Sigmoid colon (tissue), 7 donors: ENCODE measurements around the gene ELF2. TPM values are rescaled to one million over a fixed set of nuclear protein-coding genes. Genes with fewer than 3 reads are reported as not detected.

Source experiments
- DNase-seq: peaks from one replicate; pipeline ENCODE4 v3.0.0-alpha.2; 2019
- H3K27ac ChIP-seq, 4 donors: fragments of 200-600 bp; sonication (generic); one replicate each; pipeline ENCODE4 v1.5.1; 2016 to 2019; ENCODE audit warnings: mild to moderate bottlenecking in 1 of 4
- H3K27me3 ChIP-seq, 3 donors: fragments of 200-600 bp; sonication (generic); one replicate each; pipeline ENCODE4 v1.5.1; 2019; ENCODE audit warnings: mild to moderate bottlenecking in 1 of 3
- H3K36me3 ChIP-seq, 4 donors: fragments of 200-600 bp; sonication (generic); one replicate each; pipeline ENCODE4 v1.5.1; 2016 to 2019
- H3K4me1 ChIP-seq, 4 donors: fragments of 200-600 bp; sonication (generic); one replicate each; pipeline ENCODE4 v1.5.1; 2017 to 2019
- H3K4me3 ChIP-seq, 4 donors: fragments of 200-600 bp; sonication (generic); one replicate each; pipeline ENCODE4 v1.5.1; 2017 to 2019; ENCODE audit warnings: mild to moderate bottlenecking in 2 of 4, moderate library complexity in 1 of 4
- H3K9me3 ChIP-seq, 4 donors: fragments of 200-600 bp in 3 of 4; sonication (generic) in 3 of 4; one replicate each; pipeline versions ENCODE4 v1.5.1 to v1.6.1; 2013 to 2019
- POLR2AphosphoS5 ChIP-seq, 4 donors: sonication (generic); formaldehyde crosslinking; IDR thresholded peaks; one replicate each; pipeline ENCODE4 v1.6.1; 2017; ENCODE audit warnings: antibody characterized with exemption in 4 of 4
- WGBS, 2 donors: extraction: QIAGEN DNeasy Blood & Tissue Kit; methylation state at CpG; one replicate each; pipeline ENCODE4 v1.1.7; 2013; 5-methylcytosine and 5-hydroxymethylcytosine counted together
- intact Hi-C: fragments of 100-400 bp; cut with DNase I; formaldehyde crosslinking; loops from one replicate; pipeline ENCODE4 v1.15.1; 2023
- polyA plus RNA-seq, 3 donors: library from polyadenylated mRNA; stranded (reverse); fragments of 200-250 nt; gene quantifications; one replicate each; pipeline ENCODE4 v1.2.3, GENCODE V29; 2013
- small RNA-seq, 3 donors: library from RNA; depleted of rRNA; stranded (forward); fragments of <200 nt; gene quantifications; one replicate each; pipeline ENCODE3, GENCODE V24; 2016
- total RNA-seq, 4 donors: library from RNA; depleted of rRNA; stranded (reverse); fragments of >200 nt; gene quantifications; one replicate each; pipeline ENCODE4 v1.1.0, GENCODE V29; 2016
- donor health status: healthy with polysubstance abuse.
- donor health status: Bipolar disorder and iron deficiency.
- donor health status: healthy.

ELF2 gene
- total and polyA plus RNA-seq, 7 donors: 9.9 to 83.6 (median 61.4) TPM

DNA sequence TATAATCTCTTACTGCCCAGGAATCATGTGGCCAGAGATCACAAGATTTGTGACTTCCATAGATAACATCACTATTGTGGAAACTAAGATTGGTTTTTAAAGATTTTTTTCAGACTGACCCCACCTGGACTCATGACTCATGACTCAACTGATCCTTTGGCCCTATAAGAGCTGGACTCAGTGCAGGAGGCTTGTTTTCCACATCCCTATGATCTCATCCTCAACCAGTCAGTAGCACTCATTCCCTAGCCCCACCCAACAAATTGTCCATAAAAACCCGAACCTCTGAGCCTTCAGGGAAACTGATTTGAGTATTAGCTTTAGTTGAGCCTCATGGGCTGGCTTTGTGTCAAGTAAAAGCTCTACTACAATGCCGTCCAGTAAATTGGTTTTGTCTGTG is 169.4 kb downstream of the ELF2 start:
- H3K4me3 ChIP-seq: no peak overlapping the region
- 66 to 92% methylated on average over 2 of the region's 2 CpGs for WGBS, 2 donors
- H3K4me1 ChIP-seq: no peaks in the 10 kb centered on the region
- H3K9me3 ChIP-seq: no peaks in the 10 kb centered on the region
- no peak for TF ChIP-seq POLR2AphosphoS5 (IDR thresholded peaks at IDR 0.05)
- H3K27ac ChIP-seq: no peak overlapping the region
- no peaks in the 10 kb centered on the region for H3K36me3 ChIP-seq
- peak; percentile 11 for DNase-seq
- H3K27me3 ChIP-seq: no peaks in the 10 kb centered on the region
- intact Hi-C loops: no loop called here

Small RNA genes lying within 50 kb of the gene (small RNA-seq; reads per million reads assigned to genes)
- 0 reads per million in 3 donors for gene RF00017
- 0 reads per million in 3 donors for gene RF00019
- gene RN7SL382P: 0 reads per million in 3 donors
- gene RNU6-531P: 0 reads per million in 3 donors

Other genes starting within 250 kb of the ELF2 start
- 1 to 10 TPM; 1.8 to 5.4 (median 2.5) TPM for gene NOCT, start 161.4 kb downstream of the ELF2 start, total RNA-seq
- gene NOCT, start 161.4 kb downstream of the ELF2 start, polyA plus RNA-seq: 10 to 100 TPM in 1 of 3 donors, 1 to 10 TPM in 2; 2.4 to 10.9 (median 5.3) TPM
- gene MGARP, start 103.0 kb upstream of the ELF2 start, total RNA-seq: 1 to 10 TPM in 3 of 4 donors, under 1 TPM in 1; 0.68 to 2.2 (median 1.3) TPM
- gene MGARP, start 103.0 kb upstream of the ELF2 start, polyA plus RNA-seq: under 1 TPM in 1 of 3 donors, not detected in 2; 0.16 TPM
- 10 to 100 TPM; 21.6 to 40.3 (median 28.9) TPM for gene NAA15, start 124.3 kb upstream of the ELF2 start, total RNA-seq
- 10 to 100 TPM in 1 of 3 donors, 1 to 10 TPM in 2; 5.4 to 12.3 (median 7.4) TPM for gene NAA15, start 124.3 kb upstream of the ELF2 start, polyA plus RNA-seq
- 10 to 100 TPM; 17.4 to 45.4 (median 31.4) TPM for gene NDUFC1, start 125.3 kb upstream of the ELF2 start, total RNA-seq
- gene NDUFC1, start 125.3 kb upstream of the ELF2 start, polyA plus RNA-seq: 100 to 1,000 TPM; 123 to 216 (median 210) TPM